NCI-H187 (cell line): Measurements from ENCODE around the gene SLC49A4.
"Not testable (repeated sequence)": the region's sequence is repeated elsewhere in the genome, so short reads cannot be mapped to it uniquely, and the experiment has no call there.

Experiments used
- DNase-seq, 2 experiments: peaks; one replicate each; lab custom pipeline; 2025; lab: John Stamatoyannopoulos, UW

SLC49A4 gene

GRCh38 chr3:122794779-122795673 lies at the start of gene SLC49A4:
SLC49A4 (plus strand) TSS chr3:122795069; CDS start chr3:122795193, 124 bp downstream.
- DNase-seq, result no peak

- DNase-seq, result no peak
Observed at GRCh38 chr3:122745369-122746021, 49.4 kb upstream of the SLC49A4 start.

- DNase-seq, result not testable (repeated sequence)
Observed at GRCh38 chr3:122747295-122747694, 47.6 kb upstream of the SLC49A4 start.

GRCh38 chr3:122748347-122748746 lies 46.5 kb upstream of the SLC49A4 start:
- no peak for DNase-seq

GRCh38 chr3:122754929-122755328 lies 39.9 kb upstream of the SLC49A4 start:
- DNase-seq, result no peak

- no peak for DNase-seq
Observed at GRCh38 chr3:122755491-122755890, 39.4 kb upstream of the SLC49A4 start.

GRCh38 chr3:122758877-122759560 lies 35.9 kb upstream of the SLC49A4 start:
- no peak for DNase-seq

GRCh38 chr3:122760453-122761271 lies 34.2 kb upstream of the SLC49A4 start:
- no peak for DNase-seq

- no peak for DNase-seq
Observed at GRCh38 chr3:122766430-122766829, 28.4 kb upstream of the SLC49A4 start.

GRCh38 chr3:122767540-122768372 lies 27.1 kb upstream of the SLC49A4 start:
- DNase-seq, result no peak

GRCh38 chr3:122770521-122771202 lies 24.2 kb upstream of the SLC49A4 start:
- DNase-seq, result no peak

GRCh38 chr3:122772827-122773226 lies 22.0 kb upstream of the SLC49A4 start:
- DNase-seq, result no peak

- no peak for DNase-seq
Observed at GRCh38 chr3:122773944-122774509, 20.8 kb upstream of the SLC49A4 start.

- no peak for DNase-seq
Observed at GRCh38 chr3:122774564-122774963, 20.3 kb upstream of the SLC49A4 start.

- DNase-seq, result no peak
Observed at GRCh38 chr3:122776675-122777468, 18.0 kb upstream of the SLC49A4 start.

GRCh38 chr3:122777563-122777962 lies 17.3 kb upstream of the SLC49A4 start:
- no peak for DNase-seq

- no peak for DNase-seq
Observed at GRCh38 chr3:122782804-122783203, 12.1 kb upstream of the SLC49A4 start.

- no peak for DNase-seq
Observed at GRCh38 chr3:122784436-122784835, 10.4 kb upstream of the SLC49A4 start.

GRCh38 chr3:122785231-122785630 lies 9.6 kb upstream of the SLC49A4 start:
- DNase-seq, result no peak
